GM23338 (cell line): ENCODE data around the gene NR3C1. TPM values are rescaled to one million over a fixed set of nuclear protein-coding genes. Genes with fewer than 3 reads are reported as not detected.

ENCODE experiments used
- ATAC-seq: fragments of 200-7000 bp; cut with Tn5 transposase; 3 replicates; pipeline ENCODE4 v1.9.1; 2020
- DNase-seq: peaks from one replicate; pipeline ENCODE4 v3.0.0-alpha.2; 2015; ENCODE audit warnings: low spot score
- H2AFZ ChIP-seq: fragments of 200-600 bp; sonication (generic); 2 replicates; pipeline ENCODE4 v1.8.0; 2016; ENCODE audit warnings: antibody characterized with exemption, mild to moderate bottlenecking, moderate library complexity
- H3F3A ChIP-seq: fragments of 200-600 bp; sonication (generic); replicated peaks from 2 replicates; pipeline ENCODE4 v1.8.0; 2017; ENCODE audit warnings: antibody characterized with exemption, mixed run types, low read depth
- H3K27ac ChIP-seq: fragments of 200-600 bp; sonication (generic); 2 replicates; pipeline ENCODE4 v1.6.1; 2016; ENCODE audit warnings: low read depth
- H3K27me3 ChIP-seq: fragments of 200-600 bp; sonication (generic); 2 replicates; pipeline ENCODE4 v1.8.0; 2016; ENCODE audit warnings: mild to moderate bottlenecking, mixed run types, moderate library complexity; ENCODE audit not compliant: insufficient read depth
- H3K36me3 ChIP-seq: fragments of 200-600 bp; sonication (generic); 2 replicates; pipeline ENCODE4 v1.8.0; 2016; ENCODE audit warnings: mild to moderate bottlenecking; ENCODE audit not compliant: insufficient read depth
- H3K4me1 ChIP-seq: fragments of 200-600 bp; sonication (generic); 2 replicates; pipeline ENCODE4 v1.8.0; 2016; ENCODE audit warnings: mild to moderate bottlenecking, moderate library complexity; ENCODE audit not compliant: insufficient read depth
- H3K4me2 ChIP-seq: fragments of 200-600 bp; sonication (generic); 2 replicates; pipeline ENCODE4 v1.7.1; 2017; ENCODE audit warnings: mixed run types
- H3K4me3 ChIP-seq: fragments of 200-600 bp; sonication (generic); 2 replicates; pipeline ENCODE4 v1.6.1; 2016; ENCODE audit warnings: mixed run types
- H3K79me2 ChIP-seq: fragments of 200-600 bp; sonication (generic); replicated peaks from 2 replicates; pipeline ENCODE4 v1.8.0; 2017; ENCODE audit warnings: mild to moderate bottlenecking; ENCODE audit not compliant: insufficient read depth
- H3K9me2 ChIP-seq: fragments of 200-600 bp; sonication (generic); 2 replicates; pipeline ENCODE4 v1.8.0; 2017; ENCODE audit not compliant: insufficient read depth
- H4K20me1 ChIP-seq: fragments of 200-600 bp; sonication (generic); replicated peaks from 2 replicates; pipeline ENCODE4 v1.8.0; 2017; ENCODE audit warnings: mild to moderate bottlenecking; ENCODE audit not compliant: insufficient read depth
- H3K27ac Mint-ChIP-seq: 2 replicates; pipeline ENCODE4 v1.8.0; 2020; ENCODE audit warnings: inconsistent platforms, mild to moderate bottlenecking, moderate library complexity, mixed read lengths
- H3K27me3 Mint-ChIP-seq: 3 replicates; pipeline ENCODE4 v1.8.0; 2022; ENCODE audit warnings: low read depth, mild to moderate bottlenecking, moderate library complexity, mixed read lengths, inconsistent platforms; ENCODE audit not compliant: insufficient read depth, poor library complexity
- H3K36me3 Mint-ChIP-seq: 3 replicates; pipeline ENCODE4 v1.8.0; 2021; ENCODE audit warnings: low read depth, mild to moderate bottlenecking, inconsistent platforms, moderate library complexity, mixed read lengths
- H3K4me1 Mint-ChIP-seq: 3 replicates; pipeline ENCODE4 v1.8.0; 2020; ENCODE audit warnings: mild to moderate bottlenecking, inconsistent platforms, mixed read lengths
- H3K4me3 Mint-ChIP-seq: 3 replicates; pipeline ENCODE4 v1.8.0; 2021; ENCODE audit warnings: moderate library complexity, mild to moderate bottlenecking, inconsistent platforms, mixed read lengths
- H3K9me3 Mint-ChIP-seq: 3 replicates; pipeline ENCODE4 v1.8.0; 2020; ENCODE audit warnings: moderate library complexity, mild to moderate bottlenecking, inconsistent platforms, mixed read lengths
- CREB1 ChIP-seq: fragments of 250-450 bp; sonication (Bioruptor Pico); IDR thresholded peaks from 2 replicates; pipeline ENCODE4 v1.5.0; 2020; ENCODE audit warnings: low read depth, mild to moderate bottlenecking, moderate library complexity
- EZH2 ChIP-seq: fragments of 200-600 bp; sonication (generic); IDR thresholded peaks from one replicate; pipeline ENCODE4 v1.8.0; 2017; ENCODE audit warnings: antibody characterized with exemption, mild to moderate bottlenecking, low read depth; ENCODE audit not compliant: unreplicated experiment
- EZH2phosphoT487 ChIP-seq: fragments of 200-600 bp; sonication (generic); IDR thresholded peaks from one replicate; pipeline ENCODE4 v1.8.1; 2018; ENCODE audit warnings: antibody characterized with exemption; ENCODE audit not compliant: unreplicated experiment
- NANOG ChIP-seq: IDR thresholded peaks from 2 replicates; pipeline ENCODE4 v1.6.1; 2016; ENCODE audit warnings: antibody characterized with exemption, borderline replicate concordance
- POLR2AphosphoS5 ChIP-seq: IDR thresholded peaks from 2 replicates; pipeline ENCODE4 v1.6.1; 2016; ENCODE audit warnings: antibody characterized with exemption, low read depth
- STAT1 ChIP-seq: IDR thresholded peaks from one replicate; pipeline ENCODE4 v1.6.1; 2016; ENCODE audit warnings: antibody characterized with exemption; ENCODE audit not compliant: unreplicated experiment
- ZNF114 ChIP-seq: fragments of 250-450 bp; sonication (Bioruptor Pico); IDR thresholded peaks from 2 replicates; pipeline ENCODE4 v1.5.0; 2020; ENCODE audit warnings: mild to moderate bottlenecking, moderate library complexity
- ZNF331 ChIP-seq: fragments of 250-450 bp; sonication (Bioruptor Pico); IDR thresholded peaks from 2 replicates; pipeline ENCODE4 v1.5.0; 2020; ENCODE audit warnings: low read depth, mild to moderate bottlenecking, moderate library complexity
- polyA plus RNA-seq: library from polyadenylated mRNA; unstranded; fragments of >200 nt; fragmentation: Nextera tagmentation; extraction: Ambion mirVana; gene quantifications from 2 replicates; pipeline ENCODE4 v1.2.1, GENCODE V29; 2016
- total RNA-seq: library from RNA; depleted of rRNA; stranded (reverse); fragments of >200 nt; shearing (Covaris generic); gene quantifications from 2 replicates; pipeline ENCODE4 v1.2.3, GENCODE V29; 2014
- TF ChIP-seq, protein P1 (sequence below): fragments of 250-450 bp; sonication (Bioruptor Pico); IDR thresholded peaks from 2 replicates; pipeline ENCODE4 v1.5.0; 2020; ENCODE audit warnings: mild to moderate bottlenecking, moderate library complexity
- TF ChIP-seq, protein P2 (sequence below): IDR thresholded peaks from one replicate; pipeline ENCODE4 v1.6.1; 2018; ENCODE audit warnings: antibody characterized with exemption; ENCODE audit not compliant: unreplicated experiment
- TF ChIP-seq, protein P3 (sequence below): IDR thresholded peaks from 2 replicates; pipeline ENCODE4 v1.6.1; 2016; ENCODE audit warnings: antibody characterized with exemption
- TF ChIP-seq, protein P4 (sequence below), 2 experiments: fragments of 200-600 bp in 1 of 2; sonication (generic) in 1 of 2; conservative IDR thresholded peaks; 2 replicates each; pipeline versions ENCODE4 v1.5.1 to v1.6.1; 2016 to 2017; ENCODE audit warnings: antibody characterized with exemption in 2 of 2, low read depth in 2 of 2, mild to moderate bottlenecking in 2 of 2, moderate library complexity in 1 of 2

NR3C1 gene
- total and polyA plus RNA-seq, 2 experiments from 2014 or later, result 1.2 to 4.6 TPM

DNA sequence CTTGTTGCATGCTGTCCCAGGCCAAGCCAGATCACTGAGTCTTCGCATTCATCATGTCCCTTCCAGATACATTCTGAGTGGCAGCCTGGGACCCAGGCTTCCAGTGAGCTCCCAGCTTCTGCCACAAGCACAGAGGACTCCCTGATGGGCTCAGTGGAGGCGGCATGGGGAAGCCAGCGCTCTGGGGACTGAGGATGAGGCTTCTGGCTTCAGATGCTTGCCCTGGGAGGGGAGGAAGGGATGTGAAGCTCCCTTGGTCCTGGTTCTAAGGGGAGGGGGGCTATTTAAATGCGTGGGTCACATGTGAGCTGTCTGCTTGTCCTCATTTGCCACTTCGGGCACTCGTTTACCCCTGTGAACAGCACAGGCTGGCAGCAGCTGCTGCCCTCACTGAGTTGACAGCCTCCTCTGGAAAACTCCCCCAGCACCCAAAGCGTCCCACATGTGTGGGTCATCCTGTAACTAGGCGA, 174.0 kb downstream of the NR3C1 start:
- no peak for DNase-seq
- Histone ChIP-seq H3K9me2 (no peaks in the 10 kb centered on the region), H3K27me3 (no peaks in the 10 kb centered on the region), H3K4me1 (no peaks in the 10 kb centered on the region), H3K36me3 (no peaks in the 10 kb centered on the region), H2AFZ (no peak overlapping the region), H3F3A (no peaks in the 10 kb centered on the region), H3K4me2 (no peak overlapping the region), H3K27ac (no peak overlapping the region), H4K20me1 (no peaks in the 10 kb centered on the region), H3K79me2 (no peaks in the 10 kb centered on the region), H3K4me3 (no peak overlapping the region)
- H3K27me3 Mint-ChIP-seq, result no peaks in the 10 kb centered on the region
- H3K27ac Mint-ChIP-seq, result no peak overlapping the region
- ATAC-seq, result peak; percentile 45
- no peak for TF ChIP-seq EZH2
- TF ChIP-seq, protein P1, sequence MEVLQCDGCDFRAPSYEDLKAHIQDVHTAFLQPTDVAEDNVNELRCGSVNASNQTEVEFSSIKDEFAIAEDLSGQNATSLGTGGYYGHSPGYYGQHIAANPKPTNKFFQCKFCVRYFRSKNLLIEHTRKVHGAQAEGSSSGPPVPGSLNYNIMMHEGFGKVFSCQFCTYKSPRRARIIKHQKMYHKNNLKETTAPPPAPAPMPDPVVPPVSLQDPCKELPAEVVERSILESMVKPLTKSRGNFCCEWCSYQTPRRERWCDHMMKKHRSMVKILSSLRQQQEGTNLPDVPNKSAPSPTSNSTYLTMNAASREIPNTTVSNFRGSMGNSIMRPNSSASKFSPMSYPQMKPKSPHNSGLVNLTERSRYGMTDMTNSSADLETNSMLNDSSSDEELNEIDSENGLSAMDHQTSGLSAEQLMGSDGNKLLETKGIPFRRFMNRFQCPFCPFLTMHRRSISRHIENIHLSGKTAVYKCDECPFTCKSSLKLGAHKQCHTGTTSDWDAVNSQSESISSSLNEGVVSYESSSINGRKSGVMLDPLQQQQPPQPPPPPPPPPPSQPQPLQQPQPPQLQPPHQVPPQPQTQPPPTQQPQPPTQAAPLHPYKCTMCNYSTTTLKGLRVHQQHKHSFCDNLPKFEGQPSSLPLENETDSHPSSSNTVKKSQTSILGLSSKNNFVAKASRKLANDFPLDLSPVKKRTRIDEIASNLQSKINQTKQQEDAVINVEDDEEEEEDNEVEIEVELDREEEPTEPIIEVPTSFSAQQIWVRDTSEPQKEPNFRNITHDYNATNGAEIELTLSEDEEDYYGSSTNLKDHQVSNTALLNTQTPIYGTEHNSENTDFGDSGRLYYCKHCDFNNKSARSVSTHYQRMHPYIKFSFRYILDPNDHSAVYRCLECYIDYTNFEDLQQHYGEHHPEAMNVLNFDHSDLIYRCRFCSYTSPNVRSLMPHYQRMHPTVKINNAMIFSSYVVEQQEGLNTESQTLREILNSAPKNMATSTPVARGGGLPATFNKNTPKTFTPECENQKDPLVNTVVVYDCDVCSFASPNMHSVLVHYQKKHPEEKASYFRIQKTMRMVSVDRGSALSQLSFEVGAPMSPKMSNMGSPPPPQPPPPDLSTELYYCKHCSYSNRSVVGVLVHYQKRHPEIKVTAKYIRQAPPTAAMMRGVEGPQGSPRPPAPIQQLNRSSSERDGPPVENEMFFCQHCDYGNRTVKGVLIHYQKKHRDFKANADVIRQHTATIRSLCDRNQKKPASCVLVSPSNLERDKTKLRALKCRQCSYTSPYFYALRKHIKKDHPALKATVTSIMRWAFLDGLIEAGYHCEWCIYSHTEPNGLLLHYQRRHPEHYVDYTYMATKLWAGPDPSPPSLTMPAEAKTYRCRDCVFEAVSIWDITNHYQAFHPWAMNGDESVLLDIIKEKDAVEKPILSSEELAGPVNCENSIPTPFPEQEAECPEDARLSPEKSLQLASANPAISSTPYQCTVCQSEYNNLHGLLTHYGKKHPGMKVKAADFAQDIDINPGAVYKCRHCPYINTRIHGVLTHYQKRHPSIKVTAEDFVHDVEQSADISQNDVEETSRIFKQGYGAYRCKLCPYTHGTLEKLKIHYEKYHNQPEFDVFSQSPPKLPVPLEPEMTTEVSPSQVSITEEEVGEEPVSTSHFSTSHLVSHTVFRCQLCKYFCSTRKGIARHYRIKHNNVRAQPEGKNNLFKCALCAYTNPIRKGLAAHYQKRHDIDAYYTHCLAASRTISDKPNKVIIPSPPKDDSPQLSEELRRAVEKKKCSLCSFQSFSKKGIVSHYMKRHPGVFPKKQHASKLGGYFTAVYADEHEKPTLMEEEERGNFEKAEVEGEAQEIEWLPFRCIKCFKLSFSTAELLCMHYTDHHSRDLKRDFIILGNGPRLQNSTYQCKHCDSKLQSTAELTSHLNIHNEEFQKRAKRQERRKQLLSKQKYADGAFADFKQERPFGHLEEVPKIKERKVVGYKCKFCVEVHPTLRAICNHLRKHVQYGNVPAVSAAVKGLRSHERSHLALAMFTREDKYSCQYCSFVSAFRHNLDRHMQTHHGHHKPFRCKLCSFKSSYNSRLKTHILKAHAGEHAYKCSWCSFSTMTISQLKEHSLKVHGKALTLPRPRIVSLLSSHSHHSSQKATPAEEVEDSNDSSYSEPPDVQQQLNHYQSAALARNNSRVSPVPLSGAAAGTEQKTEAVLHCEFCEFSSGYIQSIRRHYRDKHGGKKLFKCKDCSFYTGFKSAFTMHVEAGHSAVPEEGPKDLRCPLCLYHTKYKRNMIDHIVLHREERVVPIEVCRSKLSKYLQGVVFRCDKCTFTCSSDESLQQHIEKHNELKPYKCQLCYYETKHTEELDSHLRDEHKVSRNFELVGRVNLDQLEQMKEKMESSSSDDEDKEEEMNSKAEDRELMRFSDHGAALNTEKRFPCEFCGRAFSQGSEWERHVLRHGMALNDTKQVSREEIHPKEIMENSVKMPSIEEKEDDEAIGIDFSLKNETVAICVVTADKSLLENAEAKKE (CRISPR knock-in tag), result no peak
- TF ChIP-seq, protein P2, sequence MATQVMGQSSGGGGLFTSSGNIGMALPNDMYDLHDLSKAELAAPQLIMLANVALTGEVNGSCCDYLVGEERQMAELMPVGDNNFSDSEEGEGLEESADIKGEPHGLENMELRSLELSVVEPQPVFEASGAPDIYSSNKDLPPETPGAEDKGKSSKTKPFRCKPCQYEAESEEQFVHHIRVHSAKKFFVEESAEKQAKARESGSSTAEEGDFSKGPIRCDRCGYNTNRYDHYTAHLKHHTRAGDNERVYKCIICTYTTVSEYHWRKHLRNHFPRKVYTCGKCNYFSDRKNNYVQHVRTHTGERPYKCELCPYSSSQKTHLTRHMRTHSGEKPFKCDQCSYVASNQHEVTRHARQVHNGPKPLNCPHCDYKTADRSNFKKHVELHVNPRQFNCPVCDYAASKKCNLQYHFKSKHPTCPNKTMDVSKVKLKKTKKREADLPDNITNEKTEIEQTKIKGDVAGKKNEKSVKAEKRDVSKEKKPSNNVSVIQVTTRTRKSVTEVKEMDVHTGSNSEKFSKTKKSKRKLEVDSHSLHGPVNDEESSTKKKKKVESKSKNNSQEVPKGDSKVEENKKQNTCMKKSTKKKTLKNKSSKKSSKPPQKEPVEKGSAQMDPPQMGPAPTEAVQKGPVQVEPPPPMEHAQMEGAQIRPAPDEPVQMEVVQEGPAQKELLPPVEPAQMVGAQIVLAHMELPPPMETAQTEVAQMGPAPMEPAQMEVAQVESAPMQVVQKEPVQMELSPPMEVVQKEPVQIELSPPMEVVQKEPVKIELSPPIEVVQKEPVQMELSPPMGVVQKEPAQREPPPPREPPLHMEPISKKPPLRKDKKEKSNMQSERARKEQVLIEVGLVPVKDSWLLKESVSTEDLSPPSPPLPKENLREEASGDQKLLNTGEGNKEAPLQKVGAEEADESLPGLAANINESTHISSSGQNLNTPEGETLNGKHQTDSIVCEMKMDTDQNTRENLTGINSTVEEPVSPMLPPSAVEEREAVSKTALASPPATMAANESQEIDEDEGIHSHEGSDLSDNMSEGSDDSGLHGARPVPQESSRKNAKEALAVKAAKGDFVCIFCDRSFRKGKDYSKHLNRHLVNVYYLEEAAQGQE, result no peak
- TF ChIP-seq POLR2AphosphoS5, result no peak
- TF ChIP-seq, protein P3, sequence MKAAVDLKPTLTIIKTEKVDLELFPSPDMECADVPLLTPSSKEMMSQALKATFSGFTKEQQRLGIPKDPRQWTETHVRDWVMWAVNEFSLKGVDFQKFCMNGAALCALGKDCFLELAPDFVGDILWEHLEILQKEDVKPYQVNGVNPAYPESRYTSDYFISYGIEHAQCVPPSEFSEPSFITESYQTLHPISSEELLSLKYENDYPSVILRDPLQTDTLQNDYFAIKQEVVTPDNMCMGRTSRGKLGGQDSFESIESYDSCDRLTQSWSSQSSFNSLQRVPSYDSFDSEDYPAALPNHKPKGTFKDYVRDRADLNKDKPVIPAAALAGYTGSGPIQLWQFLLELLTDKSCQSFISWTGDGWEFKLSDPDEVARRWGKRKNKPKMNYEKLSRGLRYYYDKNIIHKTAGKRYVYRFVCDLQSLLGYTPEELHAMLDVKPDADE, result no peak
- TF ChIP-seq CREB1 (CRISPR knock-in tag), result no peak
- TF ChIP-seq ZNF114 (CRISPR knock-in tag), result no peak
- TF ChIP-seq ZNF331 (CRISPR knock-in tag), result no peak
- TF ChIP-seq EZH2phosphoT487, result no peak
- TF ChIP-seq, protein P4, sequence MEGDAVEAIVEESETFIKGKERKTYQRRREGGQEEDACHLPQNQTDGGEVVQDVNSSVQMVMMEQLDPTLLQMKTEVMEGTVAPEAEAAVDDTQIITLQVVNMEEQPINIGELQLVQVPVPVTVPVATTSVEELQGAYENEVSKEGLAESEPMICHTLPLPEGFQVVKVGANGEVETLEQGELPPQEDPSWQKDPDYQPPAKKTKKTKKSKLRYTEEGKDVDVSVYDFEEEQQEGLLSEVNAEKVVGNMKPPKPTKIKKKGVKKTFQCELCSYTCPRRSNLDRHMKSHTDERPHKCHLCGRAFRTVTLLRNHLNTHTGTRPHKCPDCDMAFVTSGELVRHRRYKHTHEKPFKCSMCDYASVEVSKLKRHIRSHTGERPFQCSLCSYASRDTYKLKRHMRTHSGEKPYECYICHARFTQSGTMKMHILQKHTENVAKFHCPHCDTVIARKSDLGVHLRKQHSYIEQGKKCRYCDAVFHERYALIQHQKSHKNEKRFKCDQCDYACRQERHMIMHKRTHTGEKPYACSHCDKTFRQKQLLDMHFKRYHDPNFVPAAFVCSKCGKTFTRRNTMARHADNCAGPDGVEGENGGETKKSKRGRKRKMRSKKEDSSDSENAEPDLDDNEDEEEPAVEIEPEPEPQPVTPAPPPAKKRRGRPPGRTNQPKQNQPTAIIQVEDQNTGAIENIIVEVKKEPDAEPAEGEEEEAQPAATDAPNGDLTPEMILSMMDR (conservative IDR thresholded peaks at IDR 0.05; ENCODE audit: low read depth in 2 of 2), result no peak
- TF ChIP-seq STAT1, result no peak
- no peak for TF ChIP-seq NANOG
- no peaks in the 10 kb centered on the region for H3K9me3 Mint-ChIP-seq
- H3K4me3 Mint-ChIP-seq, result no peak overlapping the region
- no peaks in the 10 kb centered on the region for H3K36me3 Mint-ChIP-seq
- peaks cover 11% of the 10 kb centered on the region for H3K4me1 Mint-ChIP-seq
